ENCODE data around the gene CD2AP.

- TF ChIP-seq CTCF (IDR thresholded peaks at IDR 0.05), result no peak
- no peak for TF ChIP-seq POLR2A (IDR thresholded peaks at IDR 0.05)
- no peak for TF ChIP-seq EP300 (IDR thresholded peaks at IDR 0.05)
These were observed 18.5 kb downstream of the CD2AP start for GRCh38 chr6:47495954-47496545.
